ENCODE results near the gene RARRES2.

RARRES2 gene

GRCh38 chr7:150375662-150376521, 34.5 kb upstream of the RARRES2 start:
- no peak for DNase-seq (ENCODE audit: low read depth, low spot score)
- no peaks in the 10 kb centered on the region for H3K9me3 ChIP-seq (ENCODE audit: insufficient read depth, low read length)
- H3K36me3 ChIP-seq (ENCODE audit: insufficient read depth, insufficient read length, low read length), result peaks cover 44% of the 10 kb centered on the region
- H3K4me1 ChIP-seq (ENCODE audit: insufficient read depth, insufficient read length), result peaks cover 17% of the 10 kb centered on the region
- no peak overlapping the region for H3K4me3 ChIP-seq (ENCODE audit: insufficient read length, low read depth)
- H3K27me3 ChIP-seq (ENCODE audit: insufficient read depth, insufficient read length), result no peaks in the 10 kb centered on the region
- no peak overlapping the region for H3K9ac ChIP-seq (ENCODE audit: insufficient read length, low read depth)
- TF ChIP-seq ZNF274 (IDR thresholded peaks at IDR 0.05; ENCODE audit: low read depth, low read length) (no peak), YY1 (IDR thresholded peaks at IDR 0.05; ENCODE audit: insufficient read depth, insufficient read length) (no peak), SUZ12 (IDR thresholded peaks at IDR 0.05; ENCODE audit: extremely low read depth, insufficient read depth, insufficient read length) (no peak)

- Histone ChIP-seq H3K36me3 (ENCODE audit: insufficient read depth, insufficient read length, low read length) (peaks cover 59% of the 10 kb centered on the region), H3K9ac (ENCODE audit: insufficient read length, low read depth) (peak overlapping the region; percentile 64), H3K9me3 (ENCODE audit: insufficient read depth, low read length) (no peaks in the 10 kb centered on the region), H3K4me3 (ENCODE audit: insufficient read length, low read depth) (no peak overlapping the region), H3K4me1 (ENCODE audit: insufficient read depth, insufficient read length) (peaks cover 12% of the 10 kb centered on the region), H3K27me3 (ENCODE audit: insufficient read depth, insufficient read length) (no peaks in the 10 kb centered on the region)
- no peak for DNase-seq (ENCODE audit: low read depth, low spot score)
- no peak for TF ChIP-seq SUZ12 (IDR thresholded peaks at IDR 0.05; ENCODE audit: extremely low read depth, insufficient read depth, insufficient read length)
- TF ChIP-seq ZNF274 (IDR thresholded peaks at IDR 0.05; ENCODE audit: low read depth, low read length), result no peak
- TF ChIP-seq YY1 (IDR thresholded peaks at IDR 0.05; ENCODE audit: insufficient read depth, insufficient read length), result no peak
Measured at GRCh38 chr7:150374472-150374871, 33.0 kb upstream of the RARRES2 start.

- H3K27me3 ChIP-seq (ENCODE audit: insufficient read depth, insufficient read length), result no peaks in the 10 kb centered on the region
- no peak overlapping the region for H3K4me3 ChIP-seq (ENCODE audit: insufficient read length, low read depth)
- H3K9me3 ChIP-seq (ENCODE audit: insufficient read depth, low read length), result no peaks in the 10 kb centered on the region
- TF ChIP-seq ZNF274 (IDR thresholded peaks at IDR 0.05; ENCODE audit: low read depth, low read length) (no peak), SUZ12 (IDR thresholded peaks at IDR 0.05; ENCODE audit: extremely low read depth, insufficient read depth, insufficient read length) (no peak), YY1 (IDR thresholded peaks at IDR 0.05; ENCODE audit: insufficient read depth, insufficient read length) (no peak)
- H3K4me1 ChIP-seq (ENCODE audit: insufficient read depth, insufficient read length), result peaks cover 12% of the 10 kb centered on the region
- no peak for DNase-seq (ENCODE audit: low read depth, low spot score)
- peaks cover 60% of the 10 kb centered on the region for H3K36me3 ChIP-seq (ENCODE audit: insufficient read depth, insufficient read length, low read length)
- peak overlapping the region; percentile 64 for H3K9ac ChIP-seq (ENCODE audit: insufficient read length, low read depth)
Measured at GRCh38 chr7:150374026-150374425, 32.6 kb upstream of the RARRES2 start.

GRCh38 chr7:150373049-150373801, 31.8 kb upstream of the RARRES2 start:
- Histone ChIP-seq H3K4me1 (ENCODE audit: insufficient read depth, insufficient read length) (peaks cover 12% of the 10 kb centered on the region), H3K9me3 (ENCODE audit: insufficient read depth, low read length) (no peaks in the 10 kb centered on the region), H3K27me3 (ENCODE audit: insufficient read depth, insufficient read length) (no peaks in the 10 kb centered on the region), H3K36me3 (ENCODE audit: insufficient read depth, insufficient read length, low read length) (peaks cover 60% of the 10 kb centered on the region), H3K9ac (ENCODE audit: insufficient read length, low read depth) (no peak overlapping the region), H3K4me3 (ENCODE audit: insufficient read length, low read depth) (no peak overlapping the region)
- TF ChIP-seq YY1 (IDR thresholded peaks at IDR 0.05; ENCODE audit: insufficient read depth, insufficient read length) (no peak), SUZ12 (IDR thresholded peaks at IDR 0.05; ENCODE audit: extremely low read depth, insufficient read depth, insufficient read length) (no peak), ZNF274 (IDR thresholded peaks at IDR 0.05; ENCODE audit: low read depth, low read length) (no peak)
- no peak for DNase-seq (ENCODE audit: low read depth, low spot score)

- Histone ChIP-seq H3K4me3 (ENCODE audit: insufficient read length, low read depth) (no peak overlapping the region), H3K9ac (ENCODE audit: insufficient read length, low read depth) (peak overlapping the region; percentile 32), H3K27me3 (ENCODE audit: insufficient read depth, insufficient read length) (no peaks in the 10 kb centered on the region), H3K9me3 (ENCODE audit: insufficient read depth, low read length) (no peaks in the 10 kb centered on the region), H3K36me3 (ENCODE audit: insufficient read depth, insufficient read length, low read length) (peaks cover 60% of the 10 kb centered on the region), H3K4me1 (ENCODE audit: insufficient read depth, insufficient read length) (peaks cover 12% of the 10 kb centered on the region)
- TF ChIP-seq ZNF274 (IDR thresholded peaks at IDR 0.05; ENCODE audit: low read depth, low read length) (no peak), YY1 (IDR thresholded peaks at IDR 0.05; ENCODE audit: insufficient read depth, insufficient read length) (no peak), SUZ12 (IDR thresholded peaks at IDR 0.05; ENCODE audit: extremely low read depth, insufficient read depth, insufficient read length) (no peak)
- DNase-seq (ENCODE audit: low read depth, low spot score), result no peak
Measured at GRCh38 chr7:150372271-150373048, 31.0 kb upstream of the RARRES2 start.

GRCh38 chr7:150371996-150372270, 30.5 kb upstream of the RARRES2 start:
- TF ChIP-seq YY1 (IDR thresholded peaks at IDR 0.05; ENCODE audit: insufficient read depth, insufficient read length), result no peak
- no peak for TF ChIP-seq SUZ12 (IDR thresholded peaks at IDR 0.05; ENCODE audit: extremely low read depth, insufficient read depth, insufficient read length)
- no peak for TF ChIP-seq ZNF274 (IDR thresholded peaks at IDR 0.05; ENCODE audit: low read depth, low read length)
- Histone ChIP-seq H3K9me3 (ENCODE audit: insufficient read depth, low read length) (no peaks in the 10 kb centered on the region), H3K4me3 (ENCODE audit: insufficient read length, low read depth) (no peak overlapping the region), H3K9ac (ENCODE audit: insufficient read length, low read depth) (no peak overlapping the region), H3K36me3 (ENCODE audit: insufficient read depth, insufficient read length, low read length) (peaks cover 60% of the 10 kb centered on the region), H3K4me1 (ENCODE audit: insufficient read depth, insufficient read length) (peaks cover 12% of the 10 kb centered on the region), H3K27me3 (ENCODE audit: insufficient read depth, insufficient read length) (no peaks in the 10 kb centered on the region)
- no peak for DNase-seq (ENCODE audit: low read depth, low spot score)
